Measurements from ENCODE around the gene IFT122.

Gene IFT122

GRCh38 chr3:129522953-129523352, 82.9 kb downstream of the IFT122 start:
- no peak overlapping the region for H3K4me3 ChIP-seq (ENCODE audit: low read length)
- TF ChIP-seq CTCF (conservative IDR thresholded peaks at IDR 0.05; ENCODE audit: low read depth, low read length) = no peak
- DNase-seq (ENCODE audit: low read depth) = no peak

- TF ChIP-seq CTCF (conservative IDR thresholded peaks at IDR 0.05; ENCODE audit: low read depth, low read length) = no peak
- DNase-seq (ENCODE audit: low read depth) = no peak
- no peak overlapping the region for H3K4me3 ChIP-seq (ENCODE audit: low read length)
Measured at GRCh38 chr3:129524081-129524480, 84.1 kb downstream of the IFT122 start.

- H3K4me3 ChIP-seq (ENCODE audit: low read length) = no peak overlapping the region
- no peak for TF ChIP-seq CTCF (conservative IDR thresholded peaks at IDR 0.05; ENCODE audit: low read depth, low read length)
- DNase-seq (ENCODE audit: low read depth) = no peak
Measured at GRCh38 chr3:129525341-129525968, 85.4 kb downstream of the IFT122 start.

DNA sequence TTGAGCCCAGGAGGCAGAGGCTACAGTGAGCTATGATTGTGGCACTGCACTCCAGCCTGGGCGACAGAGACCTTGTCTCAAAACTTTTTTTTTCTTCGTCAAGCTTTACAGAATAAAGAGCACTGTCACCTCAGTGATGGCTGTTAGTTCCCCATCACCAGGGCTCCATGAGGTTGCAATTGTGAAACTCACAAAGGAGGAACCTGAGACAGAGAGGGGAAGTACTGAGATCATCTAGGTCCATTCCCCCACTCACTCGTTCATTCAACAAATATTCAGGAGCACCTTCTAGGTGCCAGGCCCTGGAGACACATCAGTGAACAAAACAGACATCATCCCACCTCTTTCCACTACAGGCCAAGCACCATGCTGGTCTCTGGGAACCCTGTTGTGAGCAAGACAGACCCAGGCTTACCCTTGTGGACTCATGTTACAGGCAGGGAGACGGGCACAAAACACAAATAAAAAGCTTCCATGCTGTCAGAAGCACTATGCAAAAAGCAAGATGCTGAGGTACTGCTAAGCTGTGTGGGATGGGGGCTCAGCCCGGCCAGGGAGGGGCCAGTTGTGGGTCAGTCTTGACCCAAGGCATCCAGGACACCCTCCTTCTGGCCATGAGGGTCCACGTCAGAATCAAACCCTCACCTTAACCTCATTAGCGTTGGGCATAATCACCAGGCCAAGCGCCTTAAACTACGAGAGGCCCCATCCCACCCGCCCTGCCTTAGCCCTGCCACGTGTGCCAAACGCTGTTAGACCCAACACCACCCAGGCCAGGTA, 86.3 kb downstream of the IFT122 start:
- no peak for DNase-seq (ENCODE audit: low read depth)
- no peak overlapping the region for H3K4me3 ChIP-seq (ENCODE audit: low read length)
- no peak for TF ChIP-seq CTCF (conservative IDR thresholded peaks at IDR 0.05; ENCODE audit: low read depth, low read length)

DNA sequence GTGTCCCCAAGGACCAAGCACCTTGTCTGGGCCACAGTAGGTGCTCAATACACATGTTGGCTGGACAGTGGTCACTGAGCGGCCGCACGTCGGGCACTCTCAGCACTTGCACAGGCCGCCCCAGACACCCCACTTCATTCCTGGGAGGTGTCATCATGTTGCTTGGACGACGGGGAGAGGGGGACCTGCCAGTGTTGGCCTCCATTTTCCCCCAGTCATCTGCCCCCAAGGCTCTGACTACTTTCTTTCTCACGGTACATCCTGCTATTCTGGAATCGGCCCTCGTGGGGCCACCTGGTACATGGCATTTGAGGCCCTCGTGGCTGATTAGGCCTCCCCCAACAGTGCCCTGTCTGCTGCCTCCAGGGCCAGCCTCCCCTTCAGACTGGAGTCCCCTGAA, 87.2 kb downstream of the IFT122 start:
- DNase-seq (ENCODE audit: low read depth) = no peak
- TF ChIP-seq CTCF (conservative IDR thresholded peaks at IDR 0.05; ENCODE audit: low read depth, low read length) = no peak
- no peak overlapping the region for H3K4me3 ChIP-seq (ENCODE audit: low read length)

- no peak within 1 kb of the TSS for H3K4me3 ChIP-seq (ENCODE audit: low read length)
- no peak for TF ChIP-seq CTCF (conservative IDR thresholded peaks at IDR 0.05; ENCODE audit: low read depth, low read length)
- DNase-seq (ENCODE audit: low read depth) = no peak
Measured at GRCh38 chr3:129528589-129529100, 88.6 kb downstream of the IFT122 start, which contains the start of gene RHO. Gene RHO (plus strand): TSS chr3:129528639. CDS start chr3:129528734, 95 bp downstream.

Data from retinal pigment epithelial cell (primary cell).